Fibroblast of villous mesenchyme (primary cell): ENCODE data around the gene HNRNPLL. TPM values are rescaled to one million over a fixed set of nuclear protein-coding genes. Genes with fewer than 3 reads are reported as not detected.

ENCODE experiments used
- DNase-seq: peaks from one replicate; pipeline ENCODE4 v3.0.0-alpha.2; 2010; ENCODE audit warnings: low read depth
- H3K4me3 ChIP-seq: 2 replicates; pipeline ENCODE4 v1.5.1; 2011; ENCODE audit warnings: low read depth, mild to moderate bottlenecking, low read length
- total RNA-seq: library from RNA; depleted of rRNA; stranded (reverse); fragments of >200 nt; gene quantifications from 2 replicates; pipeline ENCODE4 v1.2.3, GENCODE V29; 2012
- TF ChIP-seq, protein P1 (sequence below): IDR thresholded peaks from 2 replicates; pipeline ENCODE4 v1.5.1; 2012; ENCODE audit warnings: low read depth, mild to moderate bottlenecking, low read length; ENCODE audit not compliant: insufficient read depth

HNRNPLL gene
- total RNA-seq, 1 donor, result 57.0 TPM

DNA sequence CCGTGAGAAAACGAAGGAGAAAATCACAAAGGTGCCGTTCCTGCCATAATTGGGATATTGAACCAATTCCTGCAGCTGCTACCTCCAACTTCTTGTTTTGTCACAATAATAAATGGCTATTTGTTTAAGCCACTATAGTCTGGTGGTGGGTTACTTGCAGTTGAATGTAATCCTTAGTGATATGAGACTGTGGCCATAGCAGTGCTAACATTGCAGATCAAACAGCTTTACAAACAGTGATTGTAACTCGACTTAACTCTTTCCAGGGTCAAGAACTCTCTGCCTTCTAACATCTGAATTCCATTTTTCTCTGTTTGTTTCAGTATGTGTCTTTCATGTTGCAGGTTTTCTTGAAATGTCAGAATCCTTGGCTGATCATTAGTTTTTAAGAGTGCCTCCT, 24.7 kb upstream of the HNRNPLL start:
- H3K4me3 ChIP-seq, result no peak overlapping the region
- TF ChIP-seq, protein P1, sequence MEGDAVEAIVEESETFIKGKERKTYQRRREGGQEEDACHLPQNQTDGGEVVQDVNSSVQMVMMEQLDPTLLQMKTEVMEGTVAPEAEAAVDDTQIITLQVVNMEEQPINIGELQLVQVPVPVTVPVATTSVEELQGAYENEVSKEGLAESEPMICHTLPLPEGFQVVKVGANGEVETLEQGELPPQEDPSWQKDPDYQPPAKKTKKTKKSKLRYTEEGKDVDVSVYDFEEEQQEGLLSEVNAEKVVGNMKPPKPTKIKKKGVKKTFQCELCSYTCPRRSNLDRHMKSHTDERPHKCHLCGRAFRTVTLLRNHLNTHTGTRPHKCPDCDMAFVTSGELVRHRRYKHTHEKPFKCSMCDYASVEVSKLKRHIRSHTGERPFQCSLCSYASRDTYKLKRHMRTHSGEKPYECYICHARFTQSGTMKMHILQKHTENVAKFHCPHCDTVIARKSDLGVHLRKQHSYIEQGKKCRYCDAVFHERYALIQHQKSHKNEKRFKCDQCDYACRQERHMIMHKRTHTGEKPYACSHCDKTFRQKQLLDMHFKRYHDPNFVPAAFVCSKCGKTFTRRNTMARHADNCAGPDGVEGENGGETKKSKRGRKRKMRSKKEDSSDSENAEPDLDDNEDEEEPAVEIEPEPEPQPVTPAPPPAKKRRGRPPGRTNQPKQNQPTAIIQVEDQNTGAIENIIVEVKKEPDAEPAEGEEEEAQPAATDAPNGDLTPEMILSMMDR, result no peak
- no peak for DNase-seq

DNA sequence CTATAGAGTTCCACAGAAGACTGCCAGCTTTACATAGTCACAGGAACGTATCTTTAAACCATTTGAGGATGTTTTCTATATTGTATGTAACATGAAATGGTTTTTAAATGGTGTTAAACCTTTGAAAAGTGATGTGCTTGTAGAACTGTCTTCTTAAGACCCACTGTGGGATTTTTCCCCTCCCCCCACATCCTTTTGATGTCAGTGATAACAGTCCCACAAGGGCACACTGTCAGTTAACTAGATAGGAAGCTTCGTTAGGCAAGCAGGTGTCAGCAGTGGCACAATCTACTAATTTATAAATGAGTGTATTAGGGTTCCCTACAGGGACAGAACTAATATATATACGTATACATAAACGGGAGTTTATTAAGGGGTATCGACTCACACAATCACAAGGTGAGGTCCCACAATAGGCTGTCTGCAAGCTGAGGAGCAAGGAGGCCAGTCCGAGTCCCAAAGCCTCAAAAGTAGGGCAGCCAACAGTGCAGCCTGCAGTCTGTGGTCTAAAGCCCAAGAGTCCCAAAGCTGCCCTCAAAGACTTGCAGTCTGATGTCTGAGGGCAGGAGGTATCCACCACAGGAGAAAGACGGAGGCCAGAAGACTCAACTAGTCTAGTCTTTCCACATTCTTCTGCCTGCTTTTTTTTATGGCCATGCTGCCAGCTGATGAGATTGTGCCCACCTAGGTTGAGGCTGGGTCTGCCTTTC, 23.8 kb upstream of the HNRNPLL start:
- TF ChIP-seq, protein P1, result no peak
- DNase-seq, result no peak

DNA sequence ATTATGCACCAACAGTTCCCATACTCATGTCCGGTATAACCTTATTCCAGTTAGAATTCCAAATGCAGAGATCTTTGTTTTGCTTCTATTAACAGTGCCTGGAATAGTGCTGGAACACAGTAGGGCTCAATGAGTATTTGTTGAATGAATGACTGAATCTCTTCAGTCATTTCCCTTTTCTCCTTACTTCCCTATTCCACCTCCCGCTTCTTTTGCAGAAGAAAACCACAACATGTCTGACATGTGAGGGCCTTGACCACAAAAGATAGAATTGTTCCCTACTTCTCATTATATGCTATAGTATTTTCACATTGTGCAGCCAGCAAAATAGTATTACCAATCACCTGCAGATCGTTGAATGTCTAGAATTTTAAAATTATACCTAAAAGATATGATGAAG, 19.5 kb upstream of the HNRNPLL start:
- H3K4me3 ChIP-seq, result no peak overlapping the region
- TF ChIP-seq, protein P1, result no peak
- no peak for DNase-seq

More for the DNA sequence above, 23.8 kb upstream of the HNRNPLL start:
- H3K4me3 ChIP-seq, result no peak overlapping the region

DNA sequence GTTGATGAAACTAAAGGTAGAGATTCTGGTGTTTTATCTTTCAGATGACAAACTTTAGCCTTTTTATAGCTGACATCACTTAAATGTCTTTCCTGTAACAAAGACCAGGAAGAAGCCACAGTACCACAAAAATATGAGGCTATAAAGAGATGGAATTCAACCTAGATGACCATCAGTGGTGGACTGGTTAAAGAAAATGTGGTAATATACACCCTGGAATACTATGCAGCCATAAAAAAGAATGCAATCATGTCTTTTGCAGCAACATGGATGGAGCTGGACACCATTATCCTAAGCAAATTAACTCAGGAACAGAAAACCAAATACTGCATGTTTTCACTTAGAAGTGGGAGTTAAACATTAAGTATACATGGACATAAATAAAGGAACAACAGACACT, 18.3 kb upstream of the HNRNPLL start:
- TF ChIP-seq, protein P1, result no peak
- H3K4me3 ChIP-seq, result no peak overlapping the region
- DNase-seq, result no peak

DNA sequence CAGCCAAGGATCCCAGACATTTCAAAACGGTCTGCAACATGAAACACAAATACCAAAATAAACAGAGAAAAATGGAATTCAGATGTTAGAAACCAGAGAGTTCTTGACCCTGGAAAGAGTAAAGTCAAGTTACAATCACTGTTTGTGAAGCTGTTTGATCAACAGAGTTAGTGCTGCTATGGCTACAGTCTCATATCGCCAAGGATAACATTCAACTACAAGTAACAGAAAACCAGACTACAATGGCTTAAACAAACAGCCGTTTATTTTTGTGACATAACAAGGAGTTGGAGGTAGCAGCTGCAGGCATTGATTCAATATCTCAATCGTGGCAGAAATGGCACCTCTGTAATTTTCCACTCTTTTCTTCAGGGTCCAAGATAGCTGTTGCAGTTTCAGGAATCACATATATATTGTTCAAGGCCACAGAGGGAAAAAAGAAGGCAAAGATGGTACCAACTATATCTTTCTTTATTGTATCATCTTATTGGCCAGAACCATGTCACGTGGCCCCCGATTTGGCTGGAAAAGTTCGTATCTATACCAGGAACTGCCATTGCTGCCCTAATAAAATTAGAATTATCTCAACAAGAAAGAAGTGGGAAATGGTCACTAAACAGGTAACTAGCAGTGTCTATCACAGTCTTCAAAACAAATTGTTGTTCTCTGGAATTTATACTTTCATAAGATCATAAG, 17.7 kb upstream of the HNRNPLL start:
- peak; percentile 66 for DNase-seq
- TF ChIP-seq, protein P1, result no peak
- H3K4me3 ChIP-seq, result no peak overlapping the region

DNA sequence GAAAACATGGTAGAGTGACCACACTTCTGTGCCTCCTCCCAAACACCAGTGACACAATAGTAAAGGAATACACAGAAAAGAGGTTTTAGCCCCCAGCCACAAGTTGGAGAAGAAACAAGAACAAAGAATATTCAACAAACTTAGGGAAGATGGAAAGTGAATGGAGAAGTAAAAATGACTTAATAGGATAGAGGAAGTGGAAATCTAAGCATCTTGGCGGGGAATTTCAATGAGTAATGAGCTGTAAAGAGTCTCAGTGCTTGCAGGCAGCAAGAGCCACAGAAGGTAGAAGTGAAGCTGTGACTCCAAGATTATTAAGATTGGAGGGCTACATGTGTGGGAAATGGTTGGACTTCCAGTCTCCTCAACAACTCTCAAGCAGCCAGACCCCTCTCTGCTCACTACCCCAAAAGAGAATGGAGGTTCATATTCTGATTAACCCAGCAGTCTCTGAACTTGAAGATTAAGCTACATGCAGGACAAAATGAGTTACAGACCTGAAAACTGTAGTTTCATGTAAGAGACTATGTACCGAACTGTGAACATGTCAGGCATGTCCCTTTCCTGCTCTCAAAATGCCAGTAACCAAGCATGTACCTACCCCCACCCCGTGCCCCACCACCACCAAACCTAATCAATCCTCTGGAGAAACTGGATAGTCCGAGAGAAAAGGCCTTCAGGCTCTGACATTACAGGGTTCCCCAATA, 16.9 kb upstream of the HNRNPLL start:
- TF ChIP-seq, protein P1, result no peak
- H3K4me3 ChIP-seq, result no peak overlapping the region
- DNase-seq, result no peak
